ENCODE data around the gene PDZRN4. TPM values are rescaled to one million over a fixed set of nuclear protein-coding genes. Genes with fewer than 3 reads are reported as not detected.

Gene PDZRN4
- total RNA-seq, 4 donors from 2014 or later, result 4.2 to 12.9 (median 8.0) TPM

DNA sequence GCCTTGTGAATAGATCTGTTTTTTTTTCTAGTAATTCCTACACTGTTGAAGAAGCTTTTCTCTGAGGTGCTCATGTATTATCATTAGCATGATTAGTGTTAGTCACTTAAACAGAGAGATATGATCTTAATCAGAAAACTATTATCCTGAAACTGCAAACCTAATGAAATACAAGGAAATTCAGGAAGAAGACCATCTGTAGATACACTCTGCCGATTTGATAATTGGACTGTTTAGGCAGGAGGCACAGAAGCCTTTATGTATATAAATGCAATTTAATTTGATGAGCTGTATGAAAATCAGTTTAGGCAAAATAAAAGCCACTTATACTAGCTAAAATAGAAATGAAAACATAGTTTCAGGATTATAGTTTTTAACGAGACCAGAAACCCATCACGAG is 23.3 kb downstream of the PDZRN4 start:
- no peak overlapping the region for H3K27ac ChIP-seq
- TF ChIP-seq, protein P1, sequence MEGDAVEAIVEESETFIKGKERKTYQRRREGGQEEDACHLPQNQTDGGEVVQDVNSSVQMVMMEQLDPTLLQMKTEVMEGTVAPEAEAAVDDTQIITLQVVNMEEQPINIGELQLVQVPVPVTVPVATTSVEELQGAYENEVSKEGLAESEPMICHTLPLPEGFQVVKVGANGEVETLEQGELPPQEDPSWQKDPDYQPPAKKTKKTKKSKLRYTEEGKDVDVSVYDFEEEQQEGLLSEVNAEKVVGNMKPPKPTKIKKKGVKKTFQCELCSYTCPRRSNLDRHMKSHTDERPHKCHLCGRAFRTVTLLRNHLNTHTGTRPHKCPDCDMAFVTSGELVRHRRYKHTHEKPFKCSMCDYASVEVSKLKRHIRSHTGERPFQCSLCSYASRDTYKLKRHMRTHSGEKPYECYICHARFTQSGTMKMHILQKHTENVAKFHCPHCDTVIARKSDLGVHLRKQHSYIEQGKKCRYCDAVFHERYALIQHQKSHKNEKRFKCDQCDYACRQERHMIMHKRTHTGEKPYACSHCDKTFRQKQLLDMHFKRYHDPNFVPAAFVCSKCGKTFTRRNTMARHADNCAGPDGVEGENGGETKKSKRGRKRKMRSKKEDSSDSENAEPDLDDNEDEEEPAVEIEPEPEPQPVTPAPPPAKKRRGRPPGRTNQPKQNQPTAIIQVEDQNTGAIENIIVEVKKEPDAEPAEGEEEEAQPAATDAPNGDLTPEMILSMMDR (IDR thresholded peaks at IDR 0.05), result no peak
- TF ChIP-seq POLR2AphosphoS5 (IDR thresholded peaks at IDR 0.05) (no peak), EP300 (IDR thresholded peaks at IDR 0.05; ENCODE audit: low read depth) (no peak), POLR2A (IDR thresholded peaks at IDR 0.05) (no peak)
- no peak for DNase-seq
- in situ Hi-C loops (cut with MboI; ENCODE audit: low pct_ligation_motif_present in 1 of 4, low pct_unique_long_range_greater_than_20kb in 1 of 4, low sequenced_read_pairs in 3 of 4), result no loop called here
- peaks cover 0 to 3% (median 0%) of the 10 kb centered on the region in 4 donors for H3K4me1 ChIP-seq
- H3K36me3 ChIP-seq, result no peaks in the 10 kb centered on the region
- no peaks in the 10 kb centered on the region for H3K9me3 ChIP-seq
- no peak overlapping the region for H3K4me3 ChIP-seq
- H3K27me3 ChIP-seq, result no peaks in the 10 kb centered on the region
- WGBS, 2 donors (ENCODE audit: low coverage in 1 of 2), result 54 to 67% methylated on average over 3 of the region's 3 CpGs
- intact Hi-C loops (cut with DNase I; ENCODE audit: low total_unique reads), result no loop called here

DNA sequence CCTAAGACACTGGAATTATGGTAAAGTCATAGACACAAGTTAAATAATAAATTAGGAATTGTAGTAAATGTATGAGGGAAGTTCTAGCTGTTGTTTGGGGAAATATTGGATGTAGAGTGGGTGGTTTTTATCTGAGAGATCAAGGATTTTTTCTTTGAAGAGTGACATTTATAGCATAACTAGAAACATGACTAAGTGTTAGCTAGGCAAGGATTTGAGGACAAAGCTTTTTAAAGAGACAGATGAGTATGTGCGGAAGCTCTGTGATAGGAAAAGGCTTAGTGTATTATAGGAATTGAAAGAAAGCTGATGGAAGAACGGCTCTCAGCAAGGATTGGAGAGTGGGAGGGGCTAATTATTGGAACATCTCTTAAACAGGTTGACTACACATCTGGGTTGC is 24.5 kb downstream of the PDZRN4 start:
- in situ Hi-C loops (cut with MboI; ENCODE audit: low pct_ligation_motif_present in 1 of 4, low pct_unique_long_range_greater_than_20kb in 1 of 4, low sequenced_read_pairs in 3 of 4), result no loop called here

DNA sequence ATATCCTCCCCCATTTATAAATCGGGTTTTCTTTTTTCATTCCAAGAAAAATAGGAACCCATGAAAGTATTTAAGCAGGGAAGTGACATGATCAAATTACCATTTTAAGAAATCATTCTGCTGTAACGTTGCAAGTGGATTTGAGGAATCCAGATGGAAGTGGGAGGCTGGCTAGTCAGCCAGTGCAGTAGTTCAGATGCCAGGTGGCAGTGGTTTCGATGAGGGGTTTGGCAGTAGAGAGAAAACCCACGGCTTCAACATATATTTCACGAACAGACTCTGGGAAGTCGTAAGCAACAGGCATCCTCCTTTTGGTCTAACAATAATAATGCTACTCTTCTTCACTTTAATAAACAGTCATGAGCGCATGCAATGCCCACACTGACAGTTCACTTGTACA is 25.0 kb downstream of the PDZRN4 start:
- in situ Hi-C loops (cut with MboI; ENCODE audit: low pct_ligation_motif_present in 1 of 4, low pct_unique_long_range_greater_than_20kb in 1 of 4, low sequenced_read_pairs in 3 of 4), result no loop called here

More for the DNA sequence above, 24.5 kb downstream of the PDZRN4 start:
- Histone ChIP-seq H3K4me3 (no peak overlapping the region), H3K27me3 (no peaks in the 10 kb centered on the region), H3K4me1 (no peaks in the 10 kb centered on the region), H3K9me3 (no peaks in the 10 kb centered on the region), H3K36me3 (no peaks in the 10 kb centered on the region), H3K27ac (peak overlapping the region in 3 of 4 donors; percentile 17 to 54 (median 51))
- 41 to 69% methylated on average over 2 of the region's 2 CpGs for WGBS, 2 donors (ENCODE audit: low coverage in 1 of 2)
- TF ChIP-seq, protein P1 (IDR thresholded peaks at IDR 0.05), result no peak
- no peak for TF ChIP-seq POLR2AphosphoS5 (IDR thresholded peaks at IDR 0.05)
- no peak for TF ChIP-seq POLR2A (IDR thresholded peaks at IDR 0.05)
- TF ChIP-seq EP300 (IDR thresholded peaks at IDR 0.05; ENCODE audit: low read depth), result no peak
- DNase-seq, result no peak
- intact Hi-C loops (cut with DNase I; ENCODE audit: low total_unique reads), result no loop called here

DNA sequence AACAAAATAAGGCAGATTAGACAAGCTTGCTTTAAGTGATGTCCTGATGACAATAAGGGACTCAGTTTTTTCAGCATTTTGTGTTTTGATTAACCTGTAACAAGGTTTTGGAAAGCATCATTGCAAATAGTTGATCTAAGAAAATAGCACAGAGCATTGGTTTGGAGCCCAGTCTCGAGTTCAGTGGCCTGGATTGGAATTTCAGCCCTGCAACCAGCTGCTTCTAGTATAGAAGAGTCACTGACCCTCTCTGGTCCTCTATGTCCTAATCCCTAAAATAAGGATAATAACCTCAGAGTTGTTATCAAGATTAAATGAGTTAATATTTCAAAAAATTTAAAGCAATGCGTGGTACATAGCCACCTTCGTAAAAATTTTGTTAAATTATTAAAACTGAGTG is 25.5 kb downstream of the PDZRN4 start:
- Histone ChIP-seq H3K4me1 (no peaks in the 10 kb centered on the region), H3K27ac (peak overlapping the region in 3 of 4 donors; percentile 17 to 54 (median 51)), H3K4me3 (no peak overlapping the region), H3K9me3 (no peaks in the 10 kb centered on the region), H3K27me3 (no peaks in the 10 kb centered on the region), H3K36me3 (no peaks in the 10 kb centered on the region)
- intact Hi-C loops (cut with DNase I; ENCODE audit: low total_unique reads), result no loop called here
- no peak for DNase-seq
- in situ Hi-C loops (cut with MboI; ENCODE audit: low pct_ligation_motif_present in 1 of 4, low pct_unique_long_range_greater_than_20kb in 1 of 4, low sequenced_read_pairs in 3 of 4), result no loop called here
- TF ChIP-seq EP300 (IDR thresholded peaks at IDR 0.05; ENCODE audit: low read depth) (no peak), POLR2AphosphoS5 (IDR thresholded peaks at IDR 0.05) (no peak), POLR2A (IDR thresholded peaks at IDR 0.05) (no peak)
- TF ChIP-seq, protein P1 (IDR thresholded peaks at IDR 0.05), result no peak
- 0 to 61% methylated on average over 1 to 3 of the region's 3 CpGs for WGBS, 2 donors (ENCODE audit: low coverage in 1 of 2)

More for the DNA sequence above, 25.0 kb downstream of the PDZRN4 start:
- 67 to 80% methylated on average over 4 to 7 of the region's 7 CpGs for WGBS, 2 donors (ENCODE audit: low coverage in 1 of 2)
- Histone ChIP-seq H3K27ac (peak overlapping the region in 3 of 4 donors; percentile 17 to 54 (median 51)), H3K27me3 (no peaks in the 10 kb centered on the region), H3K4me1 (no peaks in the 10 kb centered on the region), H3K36me3 (no peaks in the 10 kb centered on the region), H3K4me3 (no peak overlapping the region), H3K9me3 (no peaks in the 10 kb centered on the region)
- TF ChIP-seq, protein P1 (IDR thresholded peaks at IDR 0.05), result no peak
- TF ChIP-seq POLR2A (IDR thresholded peaks at IDR 0.05) (no peak), POLR2AphosphoS5 (IDR thresholded peaks at IDR 0.05) (no peak), EP300 (IDR thresholded peaks at IDR 0.05; ENCODE audit: low read depth) (no peak)
- no peak for DNase-seq
- intact Hi-C loops (cut with DNase I; ENCODE audit: low total_unique reads), result no loop called here
